Loucy (cell line): ENCODE results near the gene YBX2.

Experiments
- H2AFZ ChIP-seq: fragments of 200-600 bp; sonication (generic); 2 replicates; pipeline ENCODE4 v1.6.0; 2016; ENCODE audit warnings: antibody characterized with exemption, mild to moderate bottlenecking, low read length, moderate library complexity
- H3F3A ChIP-seq: fragments of 200-600 bp; 2 replicates; pipeline ENCODE4 v1.6.0; 2016; ENCODE audit warnings: antibody characterized with exemption, low read depth, mild to moderate bottlenecking
- H3K27me3 ChIP-seq: fragments of 200-600 bp; sonication (generic); 2 replicates; pipeline ENCODE4 v1.6.1; 2014; ENCODE audit warnings: low read length, mild to moderate bottlenecking; ENCODE audit not compliant: insufficient read depth, poor library complexity, severe bottlenecking
- H3K36me3 ChIP-seq: fragments of 200-600 bp; sonication (generic); 2 replicates; pipeline ENCODE4 v1.6.1; 2016; ENCODE audit warnings: low read length; ENCODE audit not compliant: insufficient read depth
- H3K4me1 ChIP-seq: fragments of 200-600 bp; sonication (generic); 2 replicates; pipeline ENCODE4 v1.5.1; 2014; ENCODE audit warnings: low read length, mild to moderate bottlenecking; ENCODE audit not compliant: insufficient read depth, poor library complexity, severe bottlenecking
- H3K4me2 ChIP-seq: fragments of 200-600 bp; sonication (generic); 2 replicates; pipeline ENCODE4 v1.6.0; 2014; ENCODE audit warnings: antibody characterized with exemption, low read length, low read depth, mild to moderate bottlenecking; ENCODE audit not compliant: poor library complexity, severe bottlenecking
- H3K4me3 ChIP-seq: fragments of 200-600 bp; sonication (generic); 2 replicates; pipeline ENCODE4 v1.5.1; 2014; ENCODE audit warnings: low read length, mild to moderate bottlenecking, mixed read lengths; ENCODE audit not compliant: poor library complexity, severe bottlenecking
- H3K79me2 ChIP-seq: fragments of 200-600 bp; sonication (generic); 2 replicates; pipeline ENCODE4 v1.6.1; 2014; ENCODE audit warnings: low read length; ENCODE audit not compliant: insufficient read depth
- H3K9ac ChIP-seq: fragments of 200-600 bp; sonication (generic); 2 replicates; pipeline ENCODE4 v1.6.0; 2014; ENCODE audit warnings: mild to moderate bottlenecking, low read depth, low read length, moderate library complexity; ENCODE audit not compliant: poor library complexity, severe bottlenecking
- H3K9me2 ChIP-seq: fragments of 200-600 bp; sonication (generic); replicated peaks from 2 replicates; pipeline ENCODE4 v1.6.1; 2016; ENCODE audit warnings: low read depth, low read length, mixed read lengths
- H3K9me3 ChIP-seq: fragments of 200-600 bp; sonication (generic); 2 replicates; pipeline ENCODE4 v1.6.1; 2014; ENCODE audit warnings: mild to moderate bottlenecking, antibody characterized with exemption, low read length, low read depth; ENCODE audit not compliant: insufficient read depth
- H4K20me1 ChIP-seq: fragments of 200-600 bp; sonication (generic); 2 replicates; pipeline ENCODE4 v1.6.0; 2014; ENCODE audit warnings: antibody characterized with exemption, low read length, mild to moderate bottlenecking; ENCODE audit not compliant: insufficient read depth, poor library complexity, severe bottlenecking
- CTCF ChIP-seq: fragments of 200-600 bp; sonication (generic); conservative IDR thresholded peaks from 2 replicates; pipeline ENCODE4 v1.5.1; 2014; ENCODE audit warnings: mild to moderate bottlenecking, antibody characterized with exemption, low read length
- EZH2phosphoT487 ChIP-seq: fragments of 200-600 bp; IDR thresholded peaks from 2 replicates; pipeline ENCODE4 v1.6.1; 2018; ENCODE audit warnings: antibody characterized with exemption, mild to moderate bottlenecking, moderate library complexity, borderline replicate concordance

Gene YBX2

DNA sequence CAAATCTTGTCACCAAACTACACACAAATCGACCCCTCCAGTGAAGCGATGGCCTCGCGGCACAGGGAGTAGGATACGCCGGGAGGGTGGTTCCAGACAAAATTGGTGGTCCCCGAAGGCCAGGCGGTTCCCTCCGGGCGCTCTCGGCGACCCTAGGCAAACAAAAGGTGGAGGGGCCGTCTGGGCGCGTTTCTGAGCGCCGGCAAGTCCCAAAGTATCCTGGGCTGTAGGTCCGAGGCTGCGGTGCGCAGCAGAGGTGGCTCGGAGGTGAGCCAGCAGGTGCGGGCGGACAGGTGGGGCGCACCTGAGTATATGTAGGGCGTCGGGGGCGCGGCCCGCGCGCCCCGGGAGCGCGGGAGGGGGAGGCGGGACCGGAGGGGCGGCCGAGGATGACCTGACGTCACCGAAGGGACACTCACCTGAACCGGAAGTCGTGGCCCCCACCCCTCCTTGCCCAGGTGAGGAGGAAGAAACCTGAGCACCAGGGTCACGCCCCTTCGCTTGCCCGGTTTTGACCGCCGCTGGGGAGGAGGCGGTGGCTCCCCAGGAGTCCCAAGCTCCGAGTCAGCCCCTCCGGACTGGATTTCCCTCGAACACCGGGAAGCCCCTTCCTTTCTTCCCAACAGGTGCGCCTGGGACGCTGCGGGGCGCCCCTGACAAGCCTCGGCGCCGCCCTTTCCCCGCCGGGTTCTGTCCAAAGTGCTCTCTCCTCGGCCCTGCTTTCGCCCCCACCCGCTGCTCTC, 32.1 kb downstream of the YBX2 start, which contains the start of gene CLDN7:
Gene CLDN7 (minus strand): TSS at position 287 of the 743 bp plus-strand sequence. CDS start 435 bp downstream, outside the sequence.
- no peaks in the 10 kb centered on the region for H4K20me1 ChIP-seq
- H3K4me3 ChIP-seq: no peak within 1 kb of the TSS

DNA sequence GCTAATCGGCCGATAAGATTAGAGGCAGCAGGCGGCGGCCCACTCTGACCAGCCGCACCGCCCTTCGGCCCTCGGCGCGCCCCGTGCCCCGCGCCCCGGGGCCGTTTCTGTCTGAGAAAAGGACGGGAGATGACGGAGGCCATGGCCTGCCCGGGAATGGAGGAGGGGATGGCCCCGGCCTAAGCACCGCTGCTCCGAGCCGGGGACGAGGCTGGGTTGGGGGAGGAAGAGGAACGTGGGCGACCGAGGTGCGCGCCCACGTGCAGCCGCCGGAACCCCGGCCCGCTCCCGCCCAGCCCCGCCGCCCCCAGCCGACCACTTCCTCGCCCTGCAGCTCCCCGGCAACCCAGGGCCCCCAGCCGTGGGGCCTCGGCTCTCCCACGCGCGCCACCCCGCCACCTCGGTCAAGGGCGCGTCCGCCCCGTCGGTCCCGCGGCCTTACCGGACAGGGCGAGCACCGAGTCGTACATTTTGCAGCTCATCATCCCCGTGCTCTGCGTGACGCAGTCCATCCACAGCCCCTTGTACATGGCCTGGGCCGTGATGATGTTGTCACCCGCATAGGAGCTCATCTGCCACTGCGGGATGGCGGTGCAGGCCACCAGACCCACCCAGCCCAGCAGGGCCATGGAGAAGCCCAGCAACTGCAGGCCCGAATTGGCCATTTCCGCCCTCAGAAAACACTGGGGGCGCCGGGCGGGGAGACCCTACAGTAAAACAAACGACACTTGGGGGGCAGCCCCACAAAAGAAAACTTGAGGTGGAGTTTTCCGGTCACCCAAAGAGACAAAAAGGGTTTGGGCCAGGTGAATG, 32.9 kb downstream of the YBX2 start:
- Histone ChIP-seq H2AFZ (no peak overlapping the region), H3K9me2 (no peaks in the 10 kb centered on the region), H4K20me1 (no peaks in the 10 kb centered on the region), H3K4me3 (no peak overlapping the region), H3K9ac (no peak overlapping the region), H3F3A (no peaks in the 10 kb centered on the region), H3K27me3 (no peaks in the 10 kb centered on the region), H3K4me1 (no peaks in the 10 kb centered on the region), H3K36me3 (peaks cover 19% of the 10 kb centered on the region; the same call in 1 of the 2 replicates), H3K4me2 (no peak overlapping the region), H3K9me3 (no peaks in the 10 kb centered on the region), H3K79me2 (no peaks in the 10 kb centered on the region)
- TF ChIP-seq EZH2phosphoT487 (no peak), CTCF (no peak)

More for the DNA sequence above, 32.1 kb downstream of the YBX2 start, which contains the start of gene CLDN7:
- H3K9me3 ChIP-seq: no peaks in the 10 kb centered on the region
- no peak within 1 kb of the TSS for H3K9ac ChIP-seq
- H3K27me3 ChIP-seq: no peaks in the 10 kb centered on the region
- no peak within 1 kb of the TSS; the same call in 1 of the 2 replicates for H2AFZ ChIP-seq
- no peaks in the 10 kb centered on the region for H3F3A ChIP-seq
- H3K4me1 ChIP-seq: no peaks in the 10 kb centered on the region
- no peaks in the 10 kb centered on the region for H3K9me2 ChIP-seq
- no peaks in the 10 kb centered on the region for H3K79me2 ChIP-seq
- H3K36me3 ChIP-seq: peaks cover 12% of the 10 kb centered on the region; the same call in 1 of the 2 replicates
- no peak for TF ChIP-seq EZH2phosphoT487
- no peak for TF ChIP-seq CTCF
- no peak within 1 kb of the TSS for H3K4me2 ChIP-seq

- H3K9me2 ChIP-seq: no peaks in the 10 kb centered on the region
- no peaks in the 10 kb centered on the region for H3K79me2 ChIP-seq
- TF ChIP-seq EZH2phosphoT487 (no peak), CTCF (no peak)
- H3F3A ChIP-seq: no peaks in the 10 kb centered on the region
- H3K4me1 ChIP-seq: no peaks in the 10 kb centered on the region
- H4K20me1 ChIP-seq: no peaks in the 10 kb centered on the region
- no peak overlapping the region for H3K9ac ChIP-seq
- peaks cover 22% of the 10 kb centered on the region; the same call in 1 of the 2 replicates for H3K36me3 ChIP-seq
- H3K4me3 ChIP-seq: no peak overlapping the region
- H3K4me2 ChIP-seq: no peak overlapping the region
- H3K27me3 ChIP-seq: no peaks in the 10 kb centered on the region
- no peaks in the 10 kb centered on the region for H3K9me3 ChIP-seq
- H2AFZ ChIP-seq: no peak overlapping the region
These were observed 33.6 kb downstream of the YBX2 start for GRCh38 chr17:7260651-7261378.
